Cardiac fibroblast (primary cell): ENCODE data around the gene EID1.

Experiments used
- DNase-seq, 2 donors: peaks; one replicate each; pipeline versions ENCODE4 v3.0.0 to v3.0.0-alpha.2; 2010; ENCODE audit warnings: low read depth in 2 of 2
- H3K4me3 ChIP-seq, 2 donors: replicated peaks in 1 of 2; 1 replicate in 1 of 2; 2 replicates in 1 of 2; pipeline ENCODE4 v1.5.1; 2011; ENCODE audit warnings: low read depth in 2 of 2, low read length in 2 of 2, mild to moderate bottlenecking in 2 of 2, moderate library complexity in 1 of 2
- CTCF ChIP-seq: IDR thresholded peaks from one replicate; pipeline ENCODE4 v1.5.1; 2011; ENCODE audit warnings: low read depth, mild to moderate bottlenecking, low read length, inconsistent platforms

The EID1 gene

GRCh38 chr15:48922046-48922445 lies 44.1 kb downstream of the EID1 start:
- H3K4me3 ChIP-seq: no peak overlapping the region
- no peak for TF ChIP-seq CTCF
- DNase-seq: no peak

- no peak for TF ChIP-seq CTCF
- DNase-seq: no peak
Observed at GRCh38 chr15:48924528-48925393, 46.8 kb downstream of the EID1 start.

GRCh38 chr15:48925714-48926223 lies 47.8 kb downstream of the EID1 start:
- peak; percentile 72 to 94 for DNase-seq
- TF ChIP-seq CTCF: no peak
- no peak overlapping the region for H3K4me3 ChIP-seq

More at GRCh38 chr15:48924528-48925393, 46.8 kb downstream of the EID1 start:
- no peak overlapping the region for H3K4me3 ChIP-seq

GRCh38 chr15:48928877-48929538 lies 51.1 kb downstream of the EID1 start:
- TF ChIP-seq CTCF: no peak
- H3K4me3 ChIP-seq: no peak overlapping the region
- DNase-seq: no peak

- TF ChIP-seq CTCF: no peak
- no peak for DNase-seq
- H3K4me3 ChIP-seq: no peak overlapping the region
Observed at GRCh38 chr15:48929661-48930060, 51.7 kb downstream of the EID1 start.
